Left ventricle myocardium superior (tissue), 1 donor: ENCODE measurements around the gene PIK3R2. TPM values are rescaled to one million over a fixed set of nuclear protein-coding genes. Genes with fewer than 3 reads are reported as not detected.
"Not testable (repeated sequence)": the region's sequence is repeated elsewhere in the genome, so short reads cannot be mapped to it uniquely, and the experiment has no call there.

Experiments
- ATAC-seq: fragments of 200-7000 bp; cut with Tn5 transposase; one replicate; pipeline ENCODE4 v1.9.1; 2020; ENCODE audit warnings: mild to moderate bottlenecking, moderate library complexity
- DNase-seq: peaks from one replicate; pipeline ENCODE4 v3.0.0-alpha.2; 2020
- intact Hi-C: fragments of 100-400 bp; cut with micrococcal nuclease; formaldehyde crosslinking; loops from one replicate; pipeline ENCODE4 v1.11.0; 2022
- total RNA-seq: library from RNA; stranded (reverse); fragmentation: NEBNext Ultra II Directional; extraction: Animal tissue kit (Norgen Biotek cat#: 25700); gene quantifications from one replicate; pipeline ENCODE4 v1.2.1, GENCODE V29; 2021
- donor health status: DM: no; HTN: yes; CAD: no; lungs with severe emphysema.

PIK3R2 gene
- total RNA-seq, 1 donor from 2014 or later, result 29.6 TPM

DNA sequence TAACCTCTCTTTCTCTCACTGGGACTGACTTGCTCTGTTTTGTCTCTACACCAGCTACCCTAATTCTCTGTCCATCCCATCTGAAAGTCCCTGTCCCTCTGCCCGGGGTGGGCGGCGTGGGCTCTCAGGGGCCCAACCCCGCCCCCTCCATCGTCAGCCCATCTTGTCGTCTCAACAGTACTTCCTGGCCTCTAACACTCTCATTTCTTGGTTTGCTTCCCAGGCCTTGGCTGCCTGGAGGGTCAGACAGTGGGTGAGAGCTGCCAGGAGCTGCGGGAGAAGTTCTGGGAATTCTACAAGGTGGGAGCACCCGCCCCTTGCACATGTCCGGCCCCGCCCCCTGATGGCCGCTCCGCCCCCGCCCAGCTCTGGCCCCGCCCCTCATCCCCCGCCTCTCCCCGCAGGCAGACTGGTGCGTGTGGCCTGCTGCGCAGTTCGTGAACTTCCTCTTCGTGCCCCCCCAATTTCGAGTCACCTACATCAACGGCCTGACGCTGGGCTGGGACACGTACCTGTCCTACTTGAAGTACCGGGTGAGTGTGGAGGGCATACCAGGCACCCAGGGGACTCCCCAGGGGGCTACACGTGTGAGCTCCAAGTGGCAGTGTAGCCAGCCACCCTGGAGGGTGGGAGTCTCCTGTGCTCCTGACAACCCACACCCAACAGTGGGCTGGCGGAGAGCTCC lies 41.7 kb downstream of the PIK3R2 start:
- intact Hi-C loops, result no loop called here
- DNase-seq (peak; percentile 42), ATAC-seq (no peak)

DNA sequence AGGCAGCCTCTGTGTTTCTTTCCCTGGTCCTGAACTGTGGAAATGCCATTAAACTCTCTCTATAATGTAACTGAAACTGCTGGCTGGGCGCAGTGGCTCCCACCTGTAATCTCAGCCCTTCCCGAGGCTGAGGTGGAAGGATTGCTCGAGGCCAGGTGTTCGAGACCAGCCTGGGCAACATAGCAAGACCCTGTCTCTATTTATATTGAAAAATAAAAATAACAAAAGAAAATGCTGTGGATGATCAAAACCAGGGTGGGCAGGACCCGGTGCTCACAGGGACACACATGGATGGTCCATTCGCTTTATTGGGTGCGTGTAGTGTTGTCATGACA lies 43.5 kb downstream of the PIK3R2 start:
- DNase-seq (no peak), ATAC-seq (no peak)
- intact Hi-C loops, result no loop called here

DNA sequence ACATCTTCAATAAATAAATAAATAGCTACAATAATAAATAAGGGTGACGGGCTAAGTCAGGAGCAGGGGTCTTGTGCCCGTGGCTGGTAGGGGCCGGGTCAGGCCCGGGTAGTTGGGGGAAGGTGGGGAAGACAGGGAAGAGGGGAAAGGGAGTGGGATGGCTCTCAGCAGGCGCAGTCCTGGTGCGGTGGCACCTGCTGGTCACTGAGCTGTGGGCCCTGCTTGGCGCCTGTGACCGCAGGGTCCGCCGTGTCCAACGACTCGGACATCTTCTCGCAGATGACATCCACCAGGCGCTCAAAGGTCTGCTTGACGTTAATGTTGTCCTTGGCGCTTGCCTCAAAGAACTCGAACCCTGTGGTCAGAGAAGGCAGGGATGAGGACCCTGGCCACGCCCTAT lies 44.3 kb downstream of the PIK3R2 start:
- intact Hi-C loops, result no loop called here
- DNase-seq (no peak), ATAC-seq (no peak)

DNA sequence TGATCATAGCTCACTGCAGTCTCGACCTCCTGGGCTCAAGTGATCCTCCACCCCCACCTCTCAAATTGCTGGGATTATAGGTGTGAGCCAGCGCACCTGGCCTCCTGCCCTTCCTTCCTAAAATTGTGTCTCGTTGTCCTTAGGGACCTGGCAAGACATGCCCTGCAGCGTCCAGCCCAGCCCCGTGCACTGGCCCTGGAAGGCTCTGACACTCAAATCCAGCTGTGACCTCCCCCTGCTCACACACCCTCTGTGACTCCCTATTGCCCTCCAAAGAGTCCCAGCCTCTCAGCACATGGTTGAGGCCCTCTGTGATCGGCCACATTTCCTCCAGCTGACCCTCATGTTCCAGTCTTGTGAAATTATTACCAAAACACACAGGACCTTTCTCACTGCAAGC lies 45.0 kb downstream of the PIK3R2 start:
- intact Hi-C loops, result no loop called here
- ATAC-seq (no peak), DNase-seq (no peak)

DNA sequence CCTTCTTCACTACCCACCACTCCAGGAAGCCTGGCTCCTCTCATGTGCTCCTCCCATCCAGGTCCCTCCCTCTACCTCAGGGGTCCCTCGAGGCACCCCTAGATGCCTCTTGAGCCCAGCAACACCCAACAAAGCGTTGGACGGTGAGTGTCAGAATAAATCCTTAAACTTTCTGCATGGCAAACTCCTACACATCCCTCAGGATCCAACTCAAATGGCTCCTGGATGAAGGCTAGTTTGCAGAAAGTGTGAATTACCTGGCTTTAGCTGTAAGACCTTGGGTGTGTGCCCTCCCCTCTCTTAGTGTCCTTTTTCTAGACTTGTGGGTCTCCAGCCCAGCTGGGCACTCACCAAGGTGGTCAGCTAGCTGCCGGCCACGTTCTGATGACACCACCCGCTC lies 45.4 kb downstream of the PIK3R2 start:
- intact Hi-C loops, result no loop called here
- ATAC-seq (no peak), DNase-seq (no peak)

DNA sequence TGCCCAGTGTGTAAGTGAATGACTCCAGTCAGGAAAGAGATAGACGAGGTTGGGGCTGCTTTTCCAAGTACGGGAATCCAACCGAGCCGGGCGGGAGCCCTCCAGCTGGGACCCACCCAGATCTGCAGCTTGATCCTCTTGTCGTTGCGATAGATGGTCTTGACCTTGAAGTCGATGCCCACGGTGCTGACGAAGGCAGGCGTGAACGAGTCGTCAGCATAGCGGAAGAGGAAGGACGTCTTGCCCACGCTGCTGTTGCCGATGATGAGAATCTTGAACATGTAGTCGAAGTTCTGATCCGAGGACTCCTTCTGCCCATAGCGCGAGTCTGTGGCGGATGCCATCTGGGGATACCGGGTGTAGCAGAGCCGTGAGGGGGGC lies 49.4 kb downstream of the PIK3R2 start:
- intact Hi-C loops, result loop anchor here (10.0 kb wide), 1 partner anchor 122 kb away; the partner anchor contains the start of gene LSM4
- DNase-seq, result no peak
- ATAC-seq, result no peak

DNA sequence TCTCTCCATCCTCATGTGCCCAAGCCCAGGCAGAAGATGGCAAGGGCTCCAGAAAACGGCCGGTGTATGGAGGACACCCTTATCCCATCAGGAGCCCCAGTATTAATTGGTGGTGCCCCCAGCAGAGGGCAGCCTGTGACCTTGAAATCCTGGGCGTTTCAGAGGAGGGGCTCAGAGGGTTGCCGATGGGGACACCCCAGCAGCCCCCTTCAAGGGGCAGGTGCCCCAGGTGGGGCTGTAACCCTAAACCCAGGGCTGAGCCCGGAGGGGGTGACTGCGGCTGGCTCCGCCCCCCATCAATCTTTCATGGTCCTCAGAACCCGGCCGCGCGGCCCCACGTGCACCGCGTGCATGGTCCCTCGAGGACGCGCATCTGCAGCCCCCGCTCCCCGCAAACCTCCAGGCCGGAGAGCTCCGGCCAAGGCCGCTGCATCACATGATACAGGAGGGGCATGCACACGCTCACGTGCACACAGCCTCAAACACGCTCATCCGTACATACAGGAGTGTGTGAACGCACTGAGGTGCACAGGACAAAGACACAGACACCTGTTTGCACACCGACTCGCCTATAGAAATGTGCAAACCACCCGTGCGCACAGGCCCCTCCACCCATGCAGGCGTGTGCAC lies 49.9 kb downstream of the PIK3R2 start:
- ATAC-seq (no peak), DNase-seq (peak; percentile 62)
- intact Hi-C loops, result loop anchor here (10.0 kb wide), 1 partner anchor 122 kb away; the partner anchor contains the start of gene LSM4

DNA sequence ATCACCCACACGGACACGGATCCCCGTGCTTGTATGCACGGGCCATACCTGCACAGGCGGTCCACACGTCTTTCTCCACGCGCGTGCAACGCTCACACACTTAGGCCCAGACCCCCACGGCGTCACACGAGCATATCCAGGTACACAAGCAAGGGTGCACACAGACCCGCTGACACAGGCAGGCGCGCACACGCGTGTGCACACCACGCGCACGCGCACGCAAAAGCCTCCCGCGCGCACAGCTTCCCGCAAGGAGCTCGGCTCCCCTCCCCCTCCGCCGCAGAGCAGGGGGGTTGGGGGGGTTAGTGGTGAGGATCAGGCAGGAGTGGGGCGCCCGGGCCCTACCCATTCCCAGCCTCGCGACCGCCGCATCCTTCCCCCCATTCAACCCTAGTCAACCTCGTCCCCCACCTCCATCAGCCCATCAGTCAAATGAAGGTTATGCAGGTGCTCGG lies 50.5 kb downstream of the PIK3R2 start:
- peak; percentile 1 for ATAC-seq
- intact Hi-C loops, result loop anchor here (10.0 kb wide), 1 partner anchor 121 kb away; the partner anchor contains the start of gene LSM4
- peak; percentile 75 for DNase-seq

DNA sequence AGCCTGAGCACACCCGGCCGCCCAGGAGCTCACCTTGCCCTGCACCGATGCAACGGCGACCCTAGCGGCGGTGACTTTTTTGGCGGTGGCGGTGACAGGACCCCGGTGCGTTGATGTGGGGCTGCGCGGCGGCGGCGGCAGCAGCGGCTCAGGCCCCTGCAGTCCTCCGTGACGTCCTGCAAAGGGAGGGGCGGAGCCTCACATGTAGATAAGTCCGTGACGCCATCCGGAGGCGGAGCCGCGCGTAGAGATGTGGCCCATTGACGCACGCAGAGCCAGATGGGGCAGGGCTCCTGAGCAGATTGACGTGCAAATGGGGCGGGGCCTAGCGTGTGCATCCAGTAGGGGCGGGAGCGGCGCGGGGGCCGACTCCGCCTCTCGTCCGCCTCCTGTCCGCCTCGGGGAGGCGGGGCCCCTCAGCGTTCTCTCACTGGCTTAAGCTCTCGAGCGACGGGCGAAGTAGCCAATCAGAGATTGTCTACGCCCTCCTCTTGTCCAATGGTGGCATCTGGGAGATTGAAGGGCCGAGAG lies 51.0 kb downstream of the PIK3R2 start, which contains the start of gene RAB3A:
TSS of gene RAB3A (minus strand) at position 180 of the 531 bp plus-strand sequence. CDS start 1,302 bp downstream, outside the sequence.
- peak; percentile 100 for DNase-seq
- peak; percentile 91 for ATAC-seq
- intact Hi-C loops, result loop anchor here (10.0 kb wide), 1 partner anchor 121 kb away; the partner anchor contains the start of gene LSM4

DNA sequence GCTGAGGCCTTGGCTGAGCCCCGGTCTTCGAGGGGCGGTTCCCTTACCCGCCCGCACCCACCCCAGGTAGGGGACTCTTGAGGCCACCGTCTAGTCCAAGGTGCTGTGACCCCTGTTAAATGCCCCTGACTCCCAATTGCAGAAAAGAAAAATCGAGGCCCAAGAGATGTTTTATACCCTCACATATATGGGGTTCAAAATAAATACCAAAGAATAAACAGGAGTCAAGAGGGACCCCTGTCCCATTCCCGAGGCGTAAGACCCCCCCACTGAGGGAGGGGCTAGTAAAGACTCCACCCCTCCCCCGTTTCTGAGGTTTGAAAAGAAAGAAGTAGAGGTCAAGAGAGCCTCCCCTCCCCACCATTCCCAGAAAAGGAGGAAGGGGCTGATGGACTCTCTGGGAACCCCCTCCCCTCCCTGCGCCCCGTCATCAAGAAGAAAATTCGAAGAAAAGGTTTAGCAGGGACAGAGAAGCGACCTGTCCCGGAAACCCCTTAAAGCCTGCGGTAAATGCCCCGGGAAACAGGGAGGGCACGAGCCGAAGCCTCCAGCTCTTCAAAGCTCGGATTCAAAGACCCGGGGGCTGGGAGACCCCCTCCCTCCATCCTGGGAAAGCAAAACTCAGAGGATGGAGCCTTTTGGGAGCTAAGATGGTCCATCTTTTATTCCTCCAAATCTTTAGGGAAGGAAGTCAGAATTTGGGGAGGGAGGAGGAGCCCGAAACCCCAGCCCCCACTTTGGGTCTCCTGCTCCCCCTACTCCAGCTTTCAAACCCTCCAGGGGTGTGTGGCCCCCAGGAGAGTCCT lies 51.6 kb downstream of the PIK3R2 start:
- ATAC-seq, result peak; percentile 44
- DNase-seq, result no peak
- intact Hi-C loops, result loop anchor here (10.0 kb wide), 1 partner anchor 120 kb away; the partner anchor contains the start of gene LSM4

DNA sequence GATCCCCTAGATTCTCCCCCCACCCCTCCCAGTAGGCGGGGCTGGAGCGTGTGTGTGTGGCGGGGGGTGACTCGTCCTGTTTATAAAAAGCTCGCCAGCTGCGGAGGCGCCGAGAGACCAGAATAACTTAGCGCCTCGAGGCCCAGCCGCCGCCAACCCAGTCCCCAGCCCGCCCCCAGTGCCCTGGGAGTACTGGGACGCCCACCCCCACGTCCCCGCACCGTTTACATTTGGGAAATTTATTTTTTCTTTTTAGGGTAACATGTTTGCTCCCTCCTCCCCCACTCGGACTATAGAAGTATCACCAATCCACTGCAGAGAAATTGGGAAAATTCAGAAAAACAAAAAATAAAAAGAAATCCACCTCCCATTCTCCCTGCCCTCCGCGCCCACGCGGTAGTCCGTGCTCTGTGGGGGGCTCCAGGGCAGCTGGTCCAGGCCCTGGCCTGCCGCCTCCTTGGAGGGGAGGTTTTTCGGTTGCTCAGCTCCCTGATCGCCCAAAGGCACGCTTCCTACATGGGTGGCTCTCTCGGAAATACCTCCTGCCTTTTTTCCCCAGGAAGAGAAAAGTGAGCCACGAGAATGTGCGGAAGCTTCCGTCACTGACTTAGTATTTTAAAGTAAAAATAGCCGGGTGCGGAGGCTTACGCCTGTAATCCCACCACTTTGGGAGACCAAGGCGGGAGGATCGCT lies 52.4 kb downstream of the PIK3R2 start:
- ATAC-seq (peak; percentile 63), DNase-seq (peak; percentile 91)
- intact Hi-C loops, result loop anchor here (10.0 kb wide), 1 partner anchor 119 kb away; the partner anchor contains the start of gene LSM4

DNA sequence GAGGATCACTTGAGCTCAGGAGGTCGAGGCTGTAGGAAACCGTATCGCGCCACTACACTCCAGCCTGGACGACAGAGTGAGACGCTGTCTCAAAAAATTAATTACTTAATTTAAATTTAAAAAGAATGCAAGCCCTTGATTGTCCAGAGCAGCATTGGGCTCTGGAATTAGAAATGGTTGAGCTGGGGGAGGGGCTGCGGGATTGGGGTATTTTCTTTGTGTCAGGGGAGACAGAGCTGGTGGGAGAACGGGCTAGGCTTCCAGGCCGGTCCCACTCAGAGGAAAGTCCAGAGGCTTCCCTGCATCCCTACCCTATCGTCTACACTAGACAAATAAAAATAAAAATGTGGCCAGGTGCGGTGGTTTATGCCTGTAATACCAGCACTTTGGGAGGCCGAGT lies 53.1 kb downstream of the PIK3R2 start:
- intact Hi-C loops, result loop anchor here (10.0 kb wide), 1 partner anchor 119 kb away; the partner anchor contains the start of gene LSM4
- ATAC-seq (no peak), DNase-seq (no peak)

DNA sequence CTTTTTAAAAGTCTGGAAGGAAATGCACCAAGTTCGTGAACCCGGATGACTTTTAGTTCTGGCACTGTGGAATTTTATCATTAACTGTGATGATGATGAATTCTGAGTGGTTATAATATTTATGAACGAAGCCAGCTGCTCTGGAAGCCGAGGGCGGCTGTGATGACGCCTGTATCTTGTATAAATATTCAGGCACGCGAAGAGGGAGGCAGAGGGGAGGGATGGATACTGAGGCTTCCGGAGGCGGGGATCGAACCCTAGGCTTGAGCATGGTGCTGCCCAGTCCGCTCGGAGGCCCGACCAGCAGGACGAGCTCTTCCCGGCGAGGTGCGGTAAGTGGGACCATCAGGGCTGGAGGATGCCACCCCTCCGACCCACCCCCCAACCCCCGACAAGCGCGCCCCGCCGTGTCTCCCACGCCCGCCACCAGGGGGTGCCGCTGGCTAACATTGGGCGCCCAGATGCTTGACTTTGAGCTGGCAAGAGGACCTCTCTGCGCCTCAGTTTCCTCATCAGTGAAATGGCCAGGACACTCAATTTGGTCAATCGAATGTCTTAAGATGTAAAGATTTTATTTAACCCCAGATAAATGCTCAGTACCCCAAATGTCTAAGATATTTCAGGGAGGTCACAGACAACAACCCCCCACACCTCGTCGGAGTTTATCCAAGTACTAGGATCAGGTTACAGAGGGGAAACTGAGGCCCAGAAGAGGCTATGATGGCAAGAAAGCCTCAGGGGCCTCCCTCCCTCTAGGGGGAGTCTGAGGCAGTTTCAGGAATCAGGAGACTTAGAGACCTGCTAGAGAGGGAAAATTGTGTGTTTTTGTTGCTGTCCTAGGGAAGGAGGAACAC lies 55.4 kb downstream of the PIK3R2 start:
- ATAC-seq (no peak), DNase-seq (peak; percentile 69)
- intact Hi-C loops, result loop anchor here (10.0 kb wide), 1 partner anchor 116 kb away; the partner anchor contains the start of gene LSM4

DNA sequence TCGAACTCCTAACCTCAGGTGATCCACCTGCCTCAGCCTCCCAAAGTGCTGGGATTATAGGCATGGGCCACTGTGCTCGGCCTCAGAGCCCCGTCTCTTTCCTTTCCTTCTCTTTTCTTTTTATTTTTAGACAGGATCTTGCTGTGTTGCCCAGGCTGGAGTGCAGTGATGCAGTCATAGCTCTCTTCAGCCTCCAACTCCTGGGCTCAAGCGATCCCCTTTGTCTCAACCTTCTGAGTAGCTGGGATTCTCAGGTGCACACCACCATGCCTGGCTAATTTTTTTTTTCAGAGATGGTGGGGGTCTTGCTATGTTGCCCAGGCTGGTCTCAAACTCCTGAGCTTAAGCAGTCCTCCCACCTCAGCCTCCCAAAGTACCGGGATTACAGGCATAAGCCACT lies 56.9 kb downstream of the PIK3R2 start:
- intact Hi-C loops, result loop anchor here (10.0 kb wide), 2 partner anchors 55 to 115 kb away; partner anchors contain the start of gene LSM4
- ATAC-seq, DNase-seq: not testable (repeated sequence)

DNA sequence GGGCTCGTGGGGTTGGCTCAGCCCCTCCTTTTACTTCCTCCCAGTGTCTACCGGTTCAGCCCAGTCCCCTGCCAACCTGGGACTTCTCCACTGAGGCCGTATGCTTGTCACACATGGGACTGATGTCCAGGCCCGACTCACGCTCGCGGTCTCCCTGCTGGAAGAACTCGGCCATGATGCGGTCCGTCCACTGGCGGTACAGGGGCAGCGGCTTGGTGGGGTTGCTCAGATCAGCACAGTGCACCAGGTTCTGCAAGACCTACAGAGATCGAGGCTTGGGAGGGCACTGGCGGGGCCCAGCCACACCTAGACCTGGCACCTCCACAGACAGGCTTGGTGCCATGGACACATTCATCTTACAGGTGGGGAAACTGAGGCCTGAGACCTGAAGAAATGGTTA lies 58.7 kb downstream of the PIK3R2 start:
- intact Hi-C loops, result loop anchor here (10.0 kb wide), 1 partner anchor 53 kb away; no protein-coding TSS in a partner anchor
- ATAC-seq, result no peak
- no peak for DNase-seq

DNA sequence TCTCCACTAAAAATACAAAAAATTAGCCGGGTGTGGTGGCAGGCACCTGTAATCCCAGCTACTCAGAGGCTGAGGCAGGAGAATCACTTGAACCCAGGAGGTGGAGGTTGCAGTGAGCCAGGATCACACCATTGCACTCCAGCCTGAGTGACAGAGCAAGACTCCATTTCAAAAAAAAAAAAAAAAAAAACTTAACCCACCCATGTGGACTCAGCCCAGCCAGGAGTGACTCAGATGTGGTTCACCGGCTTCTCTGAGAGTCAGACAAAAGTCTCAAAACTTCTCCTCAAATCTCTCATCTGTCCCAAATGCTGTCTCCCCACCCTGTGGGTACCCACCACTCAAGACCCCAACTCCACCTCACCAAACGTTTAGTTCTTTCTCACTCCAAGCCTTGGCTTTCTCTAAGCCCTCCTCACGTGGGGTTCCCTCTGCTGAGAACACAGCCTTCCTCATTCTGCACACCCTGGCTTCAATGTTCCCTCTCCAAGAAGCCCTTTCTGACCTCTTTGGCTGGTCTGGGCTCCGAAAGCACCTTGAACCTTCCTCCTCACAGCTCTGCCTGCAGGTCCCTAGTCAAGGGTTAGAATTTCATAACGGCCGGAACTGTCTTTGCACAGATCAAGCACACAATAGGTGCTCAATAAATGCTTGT lies 61.9 kb downstream of the PIK3R2 start:
- DNase-seq (no peak), ATAC-seq (no peak)
- intact Hi-C loops, result loop anchor here (10.0 kb wide), 1 partner anchor 50 kb away; no protein-coding TSS in a partner anchor

DNA sequence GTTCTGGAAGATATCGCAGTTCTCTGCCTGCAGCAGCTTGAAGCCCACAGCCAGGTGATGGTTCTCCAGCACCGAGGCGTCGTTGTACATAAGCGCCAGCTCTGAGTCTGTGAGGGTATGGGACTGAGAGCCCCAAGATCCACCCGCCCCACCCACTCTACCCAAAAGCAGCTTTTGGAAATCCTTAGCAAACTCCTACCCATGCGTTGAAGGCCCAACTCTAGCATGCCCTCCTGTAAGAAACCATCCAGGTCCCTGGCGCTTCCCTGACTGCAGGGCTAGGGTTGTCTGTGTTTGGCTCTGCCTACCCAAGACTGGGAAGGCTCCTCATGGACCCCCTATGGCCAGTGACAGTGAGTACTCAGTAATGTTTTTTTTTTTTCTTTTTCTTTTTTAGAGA lies 63.8 kb downstream of the PIK3R2 start:
- DNase-seq (no peak), ATAC-seq (no peak)
- intact Hi-C loops, result loop anchor here (10.0 kb wide), 1 partner anchor 48 kb away; no protein-coding TSS in a partner anchor
